ENCODE results near the gene MGAT4A.
A peak's percentile ranks its signal among the peaks of the same experiment; 100 is the strongest.

Gene MGAT4A

DNA sequence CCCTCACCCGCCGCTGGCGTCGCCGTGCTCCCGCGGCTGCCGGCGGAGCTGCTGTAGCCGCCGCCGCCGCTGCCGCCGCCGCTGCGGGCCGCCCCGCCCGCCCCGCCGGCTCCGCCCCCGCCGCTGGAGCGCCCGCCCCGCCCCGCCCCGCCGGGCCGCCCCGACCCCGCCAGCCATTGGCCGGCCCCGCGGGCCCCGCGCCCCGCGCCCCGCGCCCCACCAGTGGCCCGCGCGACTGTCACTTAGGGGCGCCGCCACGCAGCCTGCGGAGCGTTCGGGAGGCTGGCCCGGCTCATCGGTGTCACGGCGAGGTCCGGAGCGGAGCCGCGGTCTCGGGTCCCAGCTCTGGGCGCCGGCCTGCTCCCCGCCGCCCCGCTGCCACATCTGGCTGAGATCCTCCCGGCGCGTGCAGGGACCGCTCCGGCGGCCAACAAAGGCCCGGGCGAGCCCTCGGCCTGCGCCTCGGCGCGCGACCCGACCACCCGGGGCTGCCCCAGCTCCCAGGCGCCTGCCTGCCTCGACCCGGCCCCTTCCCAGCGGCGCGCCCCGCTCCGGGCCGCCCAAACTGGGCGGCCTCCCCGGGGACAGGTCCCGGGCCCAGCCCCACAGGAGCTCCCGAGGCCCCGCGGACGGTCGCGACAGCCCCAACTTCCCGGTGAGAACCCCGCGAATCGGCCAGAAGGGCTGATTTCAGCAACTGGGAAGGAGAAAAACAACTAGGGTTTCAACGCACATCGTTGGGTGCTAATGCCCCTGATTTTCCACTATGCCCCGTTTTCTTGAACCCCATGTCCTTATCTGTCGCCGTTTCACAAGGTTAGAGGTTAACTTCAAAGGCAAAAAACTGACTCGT lies at the start of gene MGAT4A:
MGAT4A (minus strand) TSS at position 92 of the 853 bp plus-strand sequence. CDS start 4,800 bp downstream, outside the sequence.
- DNase-seq: peak; percentile 76

DNA sequence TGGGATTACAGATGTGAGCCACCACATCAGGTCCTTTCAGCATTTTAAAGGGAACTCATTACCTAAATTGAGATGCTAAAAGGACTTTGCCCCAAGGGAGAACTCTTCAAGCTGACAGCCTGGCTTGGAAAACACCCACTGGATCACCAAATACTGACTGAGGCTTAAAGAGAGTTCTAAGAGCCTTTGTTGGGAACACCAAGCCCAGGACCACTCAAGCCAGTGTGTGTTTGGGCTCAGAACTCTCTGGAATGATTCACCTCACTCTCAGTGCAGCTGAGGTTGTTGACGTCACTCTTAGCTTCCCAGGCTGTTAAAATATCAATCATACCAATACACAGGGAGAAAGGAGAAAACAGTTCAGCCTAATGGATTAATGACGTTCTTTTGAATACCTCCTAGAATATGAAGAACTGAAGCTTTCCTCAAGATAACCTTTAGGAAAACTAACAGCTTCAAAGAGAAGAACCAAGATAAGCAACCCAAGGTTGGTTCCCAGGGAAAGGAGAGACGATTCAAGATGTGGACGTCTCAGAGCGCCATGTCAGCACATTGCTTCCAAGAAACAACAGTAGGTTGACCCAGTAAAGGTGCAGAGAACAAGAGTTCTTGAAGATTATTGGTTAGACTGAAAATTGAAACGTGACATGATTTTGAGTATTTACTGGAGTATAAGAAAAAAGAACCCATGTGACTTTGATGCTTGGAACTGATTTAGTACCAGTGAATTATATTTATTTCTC lies 48.0 kb upstream of the MGAT4A start:
- DNase-seq: no peak

GRCh38 chr2:98778151-98778550 lies 47.2 kb upstream of the MGAT4A start:
- no peak for DNase-seq

DNA sequence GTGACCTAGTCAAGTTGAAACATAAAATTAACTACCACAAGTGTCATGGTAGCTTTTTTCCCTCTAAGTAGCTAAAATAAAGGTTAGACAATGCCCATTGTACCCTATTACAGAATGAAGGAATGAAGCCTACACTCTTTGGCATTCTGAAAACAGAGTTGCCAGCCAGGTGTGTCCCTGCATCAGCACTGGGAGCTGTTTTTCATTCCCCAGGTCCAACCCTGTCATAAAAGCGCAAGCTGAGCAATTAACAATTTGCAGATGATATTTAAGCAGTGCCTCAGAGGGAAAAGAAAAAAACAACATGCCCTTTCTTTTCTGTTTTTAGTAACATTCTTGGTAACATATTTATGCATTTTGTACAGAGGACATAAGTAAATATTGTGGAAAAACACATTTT lies 46.8 kb upstream of the MGAT4A start:
- no peak for DNase-seq

DNA sequence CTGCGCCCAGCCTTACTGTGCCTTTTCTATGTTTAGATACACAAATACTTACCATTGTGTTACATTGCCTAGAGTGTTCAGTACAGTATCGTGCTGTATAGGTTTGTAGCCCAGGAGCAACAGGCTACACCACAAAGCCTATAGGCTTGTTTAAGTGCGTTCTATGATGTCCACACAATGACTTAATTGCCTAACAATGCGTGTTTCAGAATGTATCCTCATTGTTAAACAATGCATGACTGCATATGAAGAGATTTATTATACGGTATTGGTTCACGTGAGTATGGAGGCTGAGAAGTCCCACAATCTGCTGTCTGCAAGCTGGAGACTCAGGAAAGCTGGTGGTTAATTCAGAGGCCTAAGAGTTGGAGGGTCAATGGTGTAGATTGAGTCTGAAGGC lies 46.1 kb upstream of the MGAT4A start:
- DNase-seq: no peak

GRCh38 chr2:98776136-98776535 lies 45.2 kb upstream of the MGAT4A start:
- no peak for DNase-seq

- DNase-seq: no peak
Measured at GRCh38 chr2:98775146-98775986, 44.4 kb upstream of the MGAT4A start.

- DNase-seq: no peak
Measured at GRCh38 chr2:98773907-98774306, 43.0 kb upstream of the MGAT4A start.

- no peak for DNase-seq
Measured at GRCh38 chr2:98773169-98773568, 42.2 kb upstream of the MGAT4A start.

GRCh38 chr2:98772536-98772935 lies 41.6 kb upstream of the MGAT4A start:
- DNase-seq: no peak

DNA sequence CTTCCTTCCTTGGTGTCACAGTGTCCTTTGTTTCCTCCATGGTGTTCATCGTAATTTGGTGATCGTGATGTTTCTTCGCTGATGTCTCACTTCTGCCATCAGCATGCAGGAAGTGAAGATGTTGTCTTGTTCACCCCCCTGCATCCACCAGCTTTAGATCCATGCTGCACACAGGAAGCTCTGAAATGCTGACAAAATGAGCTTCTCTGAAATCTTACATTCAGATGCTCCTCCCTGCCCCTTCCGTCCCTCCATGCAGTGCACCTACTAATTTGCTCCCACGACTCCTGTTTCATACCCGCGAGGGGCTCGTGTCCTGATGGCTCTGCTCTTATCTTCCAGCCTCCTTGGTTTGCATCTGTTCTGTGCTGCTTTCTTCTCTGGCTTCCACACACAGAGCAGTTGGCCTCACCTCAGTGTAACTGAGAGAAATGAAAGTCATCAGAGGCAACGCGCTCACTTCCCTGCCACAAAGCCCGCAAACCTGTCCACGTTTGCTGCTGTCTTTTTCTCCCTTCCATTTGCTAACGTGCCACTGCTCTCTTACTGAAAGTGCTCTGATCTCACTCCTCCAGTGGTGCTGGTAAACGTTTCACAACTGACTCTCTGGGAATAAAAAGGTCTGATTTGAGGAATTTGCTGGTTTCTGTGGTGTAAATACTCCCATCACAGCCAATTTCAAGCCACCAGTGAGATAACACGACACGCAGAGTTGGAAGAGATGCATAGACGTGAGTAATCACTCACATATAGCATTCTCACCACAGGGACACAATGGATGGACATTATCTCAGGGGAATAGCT lies 41.0 kb upstream of the MGAT4A start:
- peak; percentile 88 for DNase-seq

DNA sequence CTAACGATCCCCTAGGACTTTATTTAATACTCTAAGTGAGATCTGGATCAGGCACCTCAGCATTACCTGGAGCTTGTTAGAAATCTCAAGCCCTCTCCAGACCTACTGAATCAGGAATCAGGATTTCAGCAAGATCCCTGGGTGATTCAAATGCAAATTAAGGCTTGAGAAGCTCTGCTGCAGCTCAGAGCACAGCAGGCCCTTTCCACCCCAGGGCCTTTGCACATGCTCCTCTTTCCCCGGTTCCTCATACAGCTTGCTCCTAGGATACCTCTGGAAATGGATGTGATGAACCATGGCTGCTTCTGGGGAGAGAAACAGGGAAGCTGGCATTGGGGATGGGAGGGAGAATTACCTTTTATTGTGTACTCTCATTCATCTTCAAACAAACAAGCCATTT lies 40.3 kb upstream of the MGAT4A start:
- DNase-seq: no peak

GRCh38 chr2:98769784-98770183 lies 38.9 kb upstream of the MGAT4A start:
- peak; percentile 33 for DNase-seq

DNA sequence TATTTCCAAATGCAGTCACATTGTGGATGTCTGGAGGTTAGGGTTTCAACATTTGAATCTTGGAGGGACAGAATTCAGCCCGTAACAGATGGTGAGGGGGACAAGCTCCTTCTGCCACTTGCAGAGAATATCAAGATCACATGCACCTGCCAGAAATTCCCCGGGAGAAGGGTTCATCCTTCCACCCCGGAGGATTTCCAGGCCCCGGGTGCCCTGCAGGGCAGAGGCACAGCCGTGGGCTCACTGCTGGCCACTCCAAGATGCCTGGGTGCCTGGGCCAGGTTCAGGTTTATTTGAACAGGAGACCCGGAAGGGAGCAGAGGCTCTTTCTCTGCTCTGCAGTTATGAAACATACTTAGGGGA lies 38.2 kb upstream of the MGAT4A start:
- DNase-seq: no peak

- peak; percentile 59 for DNase-seq
Measured at GRCh38 chr2:98768384-98769113, 37.6 kb upstream of the MGAT4A start.

DNA sequence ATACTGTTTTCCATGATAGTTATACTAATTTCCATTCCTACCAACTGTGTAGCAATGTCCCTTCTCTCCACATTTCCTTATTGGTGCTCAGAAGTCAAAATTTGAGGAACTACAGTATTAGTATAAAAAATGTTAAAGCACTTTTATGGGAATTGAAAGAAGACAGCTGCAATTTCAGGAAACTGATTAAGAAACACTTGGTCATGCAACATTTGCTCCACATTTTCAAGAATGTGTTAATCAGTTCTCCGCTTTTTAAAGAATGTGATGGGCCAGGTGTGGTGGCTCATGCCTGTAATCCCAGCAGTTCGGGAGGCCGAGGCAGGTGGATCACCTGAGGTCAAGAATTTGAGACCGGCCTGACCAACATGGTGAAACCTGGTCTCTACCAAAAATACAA lies 33.6 kb upstream of the MGAT4A start:
- DNase-seq: no peak

DNA sequence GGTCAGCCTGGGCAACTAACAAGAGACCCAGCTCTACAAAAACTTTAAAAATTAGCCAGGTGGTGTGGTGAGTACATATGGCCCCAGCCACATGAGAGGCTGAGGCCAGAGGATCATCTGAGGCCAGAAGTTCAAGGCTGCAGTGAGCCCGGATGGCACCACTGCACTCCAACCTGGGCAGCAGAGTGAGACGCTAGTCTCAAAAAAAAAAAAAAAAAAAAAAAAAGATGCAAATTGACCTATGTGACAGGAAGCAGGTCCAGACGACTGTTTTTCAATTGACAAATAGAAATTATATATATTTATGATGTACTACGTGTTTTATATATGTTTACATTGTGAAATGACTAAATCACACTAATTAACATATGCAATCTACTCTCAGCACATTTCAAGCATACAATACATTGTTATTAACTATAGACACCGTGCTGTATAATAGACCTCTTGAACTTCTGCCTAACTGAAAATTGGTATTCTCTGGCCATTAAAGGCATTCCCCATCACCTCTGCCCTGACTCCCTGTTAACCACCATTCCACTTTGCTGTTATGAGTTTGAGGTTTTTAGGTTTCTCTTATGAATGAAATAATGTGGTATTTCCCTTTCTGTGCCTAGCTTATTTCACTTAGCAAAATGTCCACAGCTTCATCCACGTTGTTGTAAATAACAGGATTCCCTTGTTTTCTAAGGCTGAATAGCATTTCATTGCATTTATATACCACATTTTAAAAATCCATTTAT lies 32.4 kb upstream of the MGAT4A start:
- DNase-seq: no peak

GRCh38 chr2:98761909-98762308 lies 31.0 kb upstream of the MGAT4A start:
- no peak for DNase-seq

- peak; percentile 69 for DNase-seq
Measured at GRCh38 chr2:98761267-98761781, 30.4 kb upstream of the MGAT4A start.

DNA sequence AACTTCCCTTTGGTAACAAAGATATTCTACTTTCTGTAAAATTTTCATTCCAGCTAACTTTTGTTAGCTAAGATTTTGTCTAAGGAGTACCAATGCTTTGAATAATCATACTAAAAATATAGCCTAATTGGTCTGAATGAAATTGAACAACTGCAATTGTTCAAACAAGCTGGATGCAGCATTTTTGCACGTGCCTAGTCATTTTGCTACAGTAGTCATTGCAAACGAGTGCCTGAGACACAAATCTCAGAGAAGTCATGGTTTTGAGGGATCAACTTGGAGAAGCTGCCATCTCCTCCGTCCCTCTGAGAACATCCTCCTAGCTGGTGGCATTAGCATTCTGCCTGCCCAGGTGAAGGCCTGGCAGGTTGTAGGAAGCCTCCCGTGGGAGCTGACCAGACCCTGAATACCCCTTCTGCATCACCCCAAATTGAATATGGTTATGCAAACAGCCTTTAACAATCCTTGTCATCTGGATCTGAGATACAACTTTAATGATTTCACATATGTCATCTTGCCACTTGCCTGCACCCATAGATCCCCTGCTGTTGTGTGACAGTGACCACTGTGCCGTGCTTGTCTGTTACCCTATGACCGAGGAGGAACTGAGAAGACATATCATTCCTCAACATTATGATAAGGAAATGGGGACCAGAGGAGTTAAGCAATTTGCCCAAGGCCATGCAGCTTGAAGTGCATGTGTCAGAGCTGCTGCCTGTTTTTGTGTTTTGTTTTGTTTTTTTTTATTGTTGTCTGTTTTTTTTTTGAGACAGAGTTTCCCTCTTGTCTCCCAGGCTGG lies 29.1 kb upstream of the MGAT4A start:
- no peak for DNase-seq

Data from CD4-positive, alpha-beta T cell treated with Interleukin-4 for 4 hours (primary cell).